ENCODE measurements around the gene TMTC1. TPM values are rescaled to one million over a fixed set of nuclear protein-coding genes. Genes with fewer than 3 reads are reported as not detected.

Gene TMTC1
- total RNA-seq, 4 donors from 2014 or later = 16.6 to 47.8 (median 25.6) TPM

DNA sequence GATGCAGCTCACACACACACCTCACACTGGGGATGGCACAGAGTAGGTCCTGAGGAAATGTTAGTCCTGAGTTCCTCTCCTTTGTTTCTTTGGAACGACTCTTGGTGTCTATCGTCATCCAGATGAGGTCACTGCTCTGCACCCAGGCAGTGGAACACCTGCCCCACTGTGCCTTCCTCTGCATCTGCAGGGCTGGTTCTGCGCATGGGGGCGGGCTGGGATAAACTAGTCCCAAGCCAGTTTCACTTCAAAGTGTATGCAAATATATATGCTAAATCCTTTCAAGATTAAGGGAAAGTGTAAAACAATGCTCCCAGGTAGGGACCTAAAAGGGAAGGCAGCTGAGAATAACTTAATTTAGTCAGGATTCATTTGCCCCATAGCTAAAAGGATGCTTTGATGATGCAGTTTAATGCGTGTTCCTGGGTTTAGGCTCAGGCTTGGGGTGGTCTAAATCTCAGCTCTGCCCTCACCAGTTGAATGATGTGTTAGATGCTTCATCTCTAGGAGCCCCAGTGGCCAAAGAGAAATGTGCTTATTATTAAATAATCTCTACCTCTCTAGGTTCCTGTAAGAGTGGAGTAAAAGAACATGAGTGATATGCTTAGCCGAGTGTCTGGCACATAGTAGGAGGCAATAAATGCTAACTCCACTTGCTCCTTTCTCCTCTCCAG lies 239.2 kb downstream of the TMTC1 start:
- Histone ChIP-seq H3K36me3 (no peaks in the 10 kb centered on the region), H3K27ac (no peak overlapping the region), H3K27me3 (no peaks in the 10 kb centered on the region), H3K4me1 (no peaks in the 10 kb centered on the region), H3K9me3 (no peaks in the 10 kb centered on the region), H3K4me3 (replicated peaks in 1 of 3) (no peak overlapping the region)
- intact Hi-C loops (cut with DNase I) = no loop called here
- TF ChIP-seq POLR2A (IDR thresholded peaks at IDR 0.05) = no peak
- TF ChIP-seq, protein P1, sequence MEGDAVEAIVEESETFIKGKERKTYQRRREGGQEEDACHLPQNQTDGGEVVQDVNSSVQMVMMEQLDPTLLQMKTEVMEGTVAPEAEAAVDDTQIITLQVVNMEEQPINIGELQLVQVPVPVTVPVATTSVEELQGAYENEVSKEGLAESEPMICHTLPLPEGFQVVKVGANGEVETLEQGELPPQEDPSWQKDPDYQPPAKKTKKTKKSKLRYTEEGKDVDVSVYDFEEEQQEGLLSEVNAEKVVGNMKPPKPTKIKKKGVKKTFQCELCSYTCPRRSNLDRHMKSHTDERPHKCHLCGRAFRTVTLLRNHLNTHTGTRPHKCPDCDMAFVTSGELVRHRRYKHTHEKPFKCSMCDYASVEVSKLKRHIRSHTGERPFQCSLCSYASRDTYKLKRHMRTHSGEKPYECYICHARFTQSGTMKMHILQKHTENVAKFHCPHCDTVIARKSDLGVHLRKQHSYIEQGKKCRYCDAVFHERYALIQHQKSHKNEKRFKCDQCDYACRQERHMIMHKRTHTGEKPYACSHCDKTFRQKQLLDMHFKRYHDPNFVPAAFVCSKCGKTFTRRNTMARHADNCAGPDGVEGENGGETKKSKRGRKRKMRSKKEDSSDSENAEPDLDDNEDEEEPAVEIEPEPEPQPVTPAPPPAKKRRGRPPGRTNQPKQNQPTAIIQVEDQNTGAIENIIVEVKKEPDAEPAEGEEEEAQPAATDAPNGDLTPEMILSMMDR (IDR thresholded peaks at IDR 0.05) = no peak
- WGBS, 2 donors = 85 to 88% methylated on average over 6 of the region's 6 CpGs
- DNase-seq = no peak

DNA sequence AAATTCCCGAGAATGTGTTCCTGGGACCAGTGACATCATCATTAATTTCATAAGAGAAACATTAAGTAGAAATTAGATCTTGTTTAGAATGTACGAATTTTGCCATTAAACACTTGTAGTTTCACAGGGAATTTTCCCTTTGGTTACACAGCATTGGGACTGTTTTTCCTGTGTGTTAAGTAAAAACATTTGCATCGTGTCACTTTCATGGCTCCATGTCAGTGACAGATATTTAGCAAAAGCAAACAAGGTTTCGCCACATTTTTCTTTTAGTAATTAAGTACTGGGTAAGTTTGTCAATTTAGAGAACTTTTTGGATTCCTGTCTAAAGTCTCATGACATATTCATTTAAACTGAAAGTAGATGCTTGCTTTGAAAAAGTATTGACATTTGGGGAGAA lies 240.7 kb downstream of the TMTC1 start:
- Histone ChIP-seq H3K36me3 (no peaks in the 10 kb centered on the region), H3K4me1 (no peaks in the 10 kb centered on the region), H3K27ac (no peak overlapping the region), H3K4me3 (replicated peaks in 1 of 3) (no peak overlapping the region), H3K27me3 (no peaks in the 10 kb centered on the region), H3K9me3 (no peaks in the 10 kb centered on the region)
- no peak for DNase-seq
- TF ChIP-seq, protein P1 (IDR thresholded peaks at IDR 0.05) = no peak
- TF ChIP-seq POLR2A (IDR thresholded peaks at IDR 0.05) = no peak
- 64 to 76% methylated on average over 4 of the region's 4 CpGs for WGBS, 2 donors
- intact Hi-C loops (cut with DNase I) = no loop called here

DNA sequence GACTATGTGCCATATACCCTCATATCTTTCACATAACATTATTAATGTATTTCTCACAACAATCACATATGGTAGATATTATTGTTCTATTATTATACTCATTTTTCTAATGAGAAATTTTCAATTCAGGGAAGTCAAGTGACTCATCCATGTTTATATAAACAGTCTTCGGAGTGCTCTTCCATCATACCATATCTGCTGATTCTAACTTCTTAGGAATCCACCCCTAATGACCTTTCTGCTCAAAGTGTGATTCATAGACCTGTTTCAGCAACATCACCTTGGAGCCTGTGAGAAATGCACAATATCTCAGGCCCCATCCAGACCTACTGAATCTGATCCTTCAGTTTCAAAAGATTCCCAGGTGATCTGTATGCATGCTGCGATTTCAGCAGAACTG lies 246.4 kb downstream of the TMTC1 start:
- H3K36me3 ChIP-seq = no peaks in the 10 kb centered on the region
- DNase-seq = no peak
- H3K4me1 ChIP-seq = no peaks in the 10 kb centered on the region
- intact Hi-C loops (cut with DNase I) = no loop called here
- no peaks in the 10 kb centered on the region for H3K27me3 ChIP-seq
- 75 to 85% methylated on average over 2 of the region's 2 CpGs for WGBS, 2 donors
- no peaks in the 10 kb centered on the region for H3K9me3 ChIP-seq
- H3K27ac ChIP-seq = no peak overlapping the region
- no peak for TF ChIP-seq POLR2A (IDR thresholded peaks at IDR 0.05)
- TF ChIP-seq, protein P1 (IDR thresholded peaks at IDR 0.05) = no peak
- H3K4me3 ChIP-seq (replicated peaks in 1 of 3) = no peak overlapping the region

DNA sequence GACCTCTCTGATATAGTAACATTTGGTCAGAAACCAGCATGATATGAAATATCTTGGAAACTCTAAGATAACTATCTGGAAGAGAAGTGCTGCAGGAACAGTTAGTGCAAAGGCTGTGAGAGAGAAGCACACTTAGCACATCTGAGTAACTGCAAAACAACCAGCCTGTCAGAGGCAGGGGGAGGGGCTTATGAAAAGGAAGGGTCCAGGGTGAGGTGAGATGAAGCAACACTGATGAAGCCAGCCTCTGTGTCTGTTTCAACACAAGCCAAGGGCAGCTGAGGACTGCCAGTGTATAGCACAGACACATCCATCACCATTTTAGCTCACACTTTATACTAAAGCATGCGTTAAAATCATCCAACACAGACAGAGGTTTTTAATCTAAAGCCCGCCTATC lies 248.8 kb downstream of the TMTC1 start:
- Histone ChIP-seq H3K4me1 (no peaks in the 10 kb centered on the region), H3K27ac (no peak overlapping the region), H3K4me3 (replicated peaks in 1 of 3) (no peak overlapping the region), H3K36me3 (no peaks in the 10 kb centered on the region), H3K27me3 (no peaks in the 10 kb centered on the region), H3K9me3 (no peaks in the 10 kb centered on the region)
- intact Hi-C loops (cut with DNase I) = no loop called here
- DNase-seq = no peak
- TF ChIP-seq, protein P1 (IDR thresholded peaks at IDR 0.05) = no peak
- 94 to 98% methylated on average over 2 of the region's 2 CpGs for WGBS, 2 donors

DNA sequence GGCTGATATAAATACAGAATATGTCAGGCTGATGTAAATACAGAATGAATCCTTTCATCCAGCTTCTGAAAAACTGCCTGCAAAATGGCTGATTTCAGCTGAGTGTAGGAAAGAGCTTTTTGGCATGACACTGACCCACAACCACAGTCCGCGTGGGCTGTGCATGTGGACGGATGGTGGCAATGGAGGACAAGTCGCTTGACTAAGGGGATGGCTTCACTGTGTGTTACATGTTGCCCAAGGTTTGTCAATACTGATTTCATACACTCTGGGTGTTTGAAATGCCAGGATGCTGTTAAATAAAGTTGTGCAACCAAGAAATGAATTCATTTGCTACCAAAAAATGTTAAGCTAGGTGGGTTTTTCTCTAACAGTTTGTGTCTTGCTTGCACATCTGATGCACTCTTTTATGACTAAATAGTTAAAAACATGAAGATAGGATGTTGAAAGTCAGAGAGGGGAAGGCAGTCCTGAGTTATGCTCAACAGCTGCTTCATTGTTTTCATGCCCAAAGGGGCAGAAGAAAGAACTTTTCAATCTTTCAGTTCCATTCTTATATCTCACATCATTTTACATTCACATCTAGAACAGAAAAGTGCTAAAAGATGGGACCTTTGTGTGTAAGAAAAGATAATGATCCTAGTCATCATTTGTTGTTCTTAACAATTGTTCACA lies 249.8 kb downstream of the TMTC1 start:
- H3K27ac ChIP-seq = no peak overlapping the region
- intact Hi-C loops (cut with DNase I) = no loop called here
- no peak for DNase-seq
- 57 to 70% methylated on average over 4 of the region's 4 CpGs for whole genome bisulfite sequencing, 2 donors
- no peaks in the 10 kb centered on the region for H3K9me3 ChIP-seq
- no peaks in the 10 kb centered on the region for H3K27me3 ChIP-seq
- H3K36me3 ChIP-seq = no peaks in the 10 kb centered on the region
- TF ChIP-seq, protein P1 (IDR thresholded peaks at IDR 0.05) = no peak
- TF ChIP-seq POLR2A (IDR thresholded peaks at IDR 0.05) = no peak
- H3K4me3 ChIP-seq (replicated peaks in 1 of 3) = no peak overlapping the region
- H3K4me1 ChIP-seq = no peaks in the 10 kb centered on the region
